Lower leg skin (tissue), 3 donors: ENCODE measurements around the gene AP4E1.

Source experiments
- CTCF ChIP-seq, 3 donors: fragments of 450-650 bp; IDR thresholded peaks; one replicate each; pipeline ENCODE4 v1.5.1; 2016; ENCODE audit warnings: antibody characterized with exemption in 3 of 3, mild to moderate bottlenecking in 3 of 3, moderate library complexity in 2 of 3
- POLR2A ChIP-seq, 2 donors: fragments of 450-650 bp; IDR thresholded peaks; one replicate each; pipeline ENCODE4 v1.6.1; 2016 to 2017; ENCODE audit warnings: antibody characterized with exemption in 2 of 2, mild to moderate bottlenecking in 1 of 2, moderate library complexity in 1 of 2

- TF ChIP-seq CTCF (IDR thresholded peaks at IDR 0.05) (no peak), POLR2A (IDR thresholded peaks at IDR 0.05) (no peak)
These were observed 32.0 kb downstream of the AP4E1 start for GRCh38 chr15:50940506-50940905.
